Dermis microvascular lymphatic vessel endothelial cell (primary cell): ENCODE data around the gene TEX19. TPM values are rescaled to one million over a fixed set of nuclear protein-coding genes. Genes with fewer than 3 reads are reported as not detected.

Experiments used
- DNase-seq, 2 donors: peaks; one replicate each; pipeline versions ENCODE4 v3.0.0 to v3.0.0-alpha.2; 2010; ENCODE audit warnings: low read depth in 2 of 2
- total RNA-seq: library from RNA; depleted of rRNA; stranded (reverse); fragments of >200 nt; gene quantifications from 2 replicates; pipeline ENCODE4 v1.2.1, GENCODE V29; 2014

Gene TEX19
- total RNA-seq, 1 donor from 2014 or later, result not detected

- no peak for DNase-seq
These were observed 30.3 kb downstream of the TEX19 start for GRCh38 chr17:82389379-82389778.

- no peak for DNase-seq
These were observed 31.2 kb downstream of the TEX19 start for GRCh38 chr17:82390015-82390859.

GRCh38 chr17:82390860-82391435, 31.9 kb downstream of the TEX19 start:
- DNase-seq, result no peak

GRCh38 chr17:82391496-82392066, 32.5 kb downstream of the TEX19 start:
- no peak for DNase-seq

GRCh38 chr17:82392209-82392920, 33.3 kb downstream of the TEX19 start:
- no peak for DNase-seq

- no peak for DNase-seq
These were observed 33.9 kb downstream of the TEX19 start for GRCh38 chr17:82392941-82393340.

GRCh38 chr17:82394278-82394677, 35.2 kb downstream of the TEX19 start:
- no peak for DNase-seq

GRCh38 chr17:82396601-82397435, 37.8 kb downstream of the TEX19 start:
- no peak for DNase-seq

GRCh38 chr17:82397449-82398335, 38.6 kb downstream of the TEX19 start:
- no peak for DNase-seq

- peak in 1 of 2 donors; percentile 31 for DNase-seq
These were observed 40.0 kb downstream of the TEX19 start for GRCh38 chr17:82399041-82399441.

GRCh38 chr17:82399601-82400101, 40.6 kb downstream of the TEX19 start:
- DNase-seq, result no peak

- DNase-seq, result no peak
These were observed 41.2 kb downstream of the TEX19 start for GRCh38 chr17:82400206-82400605.

- DNase-seq, result no peak
These were observed 41.8 kb downstream of the TEX19 start for GRCh38 chr17:82400830-82401229.

- no peak for DNase-seq
These were observed 43.8 kb downstream of the TEX19 start for GRCh38 chr17:82402865-82403264.

GRCh38 chr17:82403662-82404660, 44.9 kb downstream of the TEX19 start:
- DNase-seq, result no peak

GRCh38 chr17:82405051-82405450, 46.0 kb downstream of the TEX19 start:
- no peak for DNase-seq

GRCh38 chr17:82406131-82406671, 47.2 kb downstream of the TEX19 start:
- no peak for DNase-seq

GRCh38 chr17:82407255-82407654, 48.2 kb downstream of the TEX19 start:
- no peak for DNase-seq
